HepG2 (cell line): ENCODE measurements around the gene C11orf71. TPM values are rescaled to one million over a fixed set of nuclear protein-coding genes. Genes with fewer than 3 reads are reported as not detected.

Experiments used
- ATF1 ChIP-seq: IDR thresholded peaks from 2 replicates; pipeline ENCODE4 v1.6.1; 2016; ENCODE audit warnings: mild to moderate bottlenecking, control low read depth
- PLRG1 ChIP-seq: fragments of 450-650 bp; conservative IDR thresholded peaks from 2 replicates; pipeline ENCODE4 v1.6.1; 2016
- PPARG ChIP-seq: conservative IDR thresholded peaks from 2 replicates; pipeline ENCODE4 v1.6.1; 2016; ENCODE audit warnings: missing biosample characterization, missing genetic modification reagents
- RFXANK ChIP-seq: IDR thresholded peaks from 2 replicates; pipeline ENCODE4 v1.6.1; 2016
- SMARCE1 ChIP-seq: fragments of 450-650 bp; IDR thresholded peaks from 2 replicates; pipeline ENCODE4 v1.6.1; 2017; ENCODE audit warnings: borderline replicate concordance
- ZMYM3 ChIP-seq: sonication (generic); formaldehyde crosslinking; IDR thresholded peaks from 2 replicates; pipeline ENCODE4 v1.5.1; 2020; ENCODE audit warnings: mild to moderate bottlenecking, missing genetic modification reagents
- ZNF792 ChIP-seq: IDR thresholded peaks from 2 replicates; pipeline ENCODE4 v1.6.1; 2016
- polyA plus RNA-seq, 8 experiments: library from polyadenylated mRNA; depleted of rRNA in 3 of 8; stranded (reverse) in 7 of 8; unstranded in 1 of 8; fragments of >200 nt; fragmentation: Illumina TruSeq in 4 of 8; extraction: Trizol in 4 of 8; gene quantifications; 2 replicates each; pipeline versions ENCODE4 v1.2.1 to v1.2.3, GENCODE V29; 2011 to 2016; ENCODE audit warnings: low read depth in 4 of 8, missing spikeins in 1 of 8, mixed read lengths in 1 of 8; ENCODE audit not compliant: insufficient read depth in 1 of 8
- total RNA-seq, 5 experiments: library from RNA; depleted of rRNA; stranded (reverse); fragments of >200 nt; fragmentation: Illumina TruSeq; extraction: Trizol; gene quantifications; 2 replicates each; pipeline ENCODE4 v1.2.3, GENCODE V29; 2016; ENCODE audit warnings: low read depth in 1 of 5
- TF ChIP-seq, protein P1 (sequence below): sonication (generic); formaldehyde crosslinking; IDR thresholded peaks from 2 replicates; pipeline ENCODE4 v1.5.0; 2020; ENCODE audit warnings: mild to moderate bottlenecking, missing genetic modification reagents, borderline replicate concordance
- TF ChIP-seq, protein P2 (sequence below): sonication (generic); formaldehyde crosslinking; IDR thresholded peaks from 2 replicates; pipeline ENCODE4 v1.8.0; 2022; ENCODE audit warnings: missing genetic modification reagents, mild to moderate bottlenecking, inconsistent platforms, borderline replicate concordance
- TF ChIP-seq, protein P3 (sequence below): sonication (generic); formaldehyde crosslinking; IDR thresholded peaks from 2 replicates; pipeline ENCODE4 v1.4.0; 2020; ENCODE audit warnings: missing genetic modification reagents
- TF ChIP-seq, protein P4 (sequence below): sonication (generic); formaldehyde crosslinking; IDR thresholded peaks from 2 replicates; pipeline ENCODE4 v1.8.1; 2023; ENCODE audit warnings: mild to moderate bottlenecking, missing genetic modification reagents
- TF ChIP-seq, protein P5 (sequence below): sonication (generic); formaldehyde crosslinking; IDR thresholded peaks from 2 replicates; pipeline ENCODE4 v1.8.0; 2022; ENCODE audit warnings: mild to moderate bottlenecking, missing genetic modification reagents, moderate library complexity
- TF ChIP-seq, protein P6 (sequence below): sonication (generic); formaldehyde crosslinking; conservative IDR thresholded peaks from 2 replicates; pipeline ENCODE4 v1.8.1; 2023; ENCODE audit warnings: missing genetic modification reagents

C11orf71 gene
- total and polyA plus RNA-seq, 2 of the 13 experiments (the other 11 are each of a cell fraction or from before 2014, with no cell fraction given), result 7.1 to 7.8 TPM

DNA sequence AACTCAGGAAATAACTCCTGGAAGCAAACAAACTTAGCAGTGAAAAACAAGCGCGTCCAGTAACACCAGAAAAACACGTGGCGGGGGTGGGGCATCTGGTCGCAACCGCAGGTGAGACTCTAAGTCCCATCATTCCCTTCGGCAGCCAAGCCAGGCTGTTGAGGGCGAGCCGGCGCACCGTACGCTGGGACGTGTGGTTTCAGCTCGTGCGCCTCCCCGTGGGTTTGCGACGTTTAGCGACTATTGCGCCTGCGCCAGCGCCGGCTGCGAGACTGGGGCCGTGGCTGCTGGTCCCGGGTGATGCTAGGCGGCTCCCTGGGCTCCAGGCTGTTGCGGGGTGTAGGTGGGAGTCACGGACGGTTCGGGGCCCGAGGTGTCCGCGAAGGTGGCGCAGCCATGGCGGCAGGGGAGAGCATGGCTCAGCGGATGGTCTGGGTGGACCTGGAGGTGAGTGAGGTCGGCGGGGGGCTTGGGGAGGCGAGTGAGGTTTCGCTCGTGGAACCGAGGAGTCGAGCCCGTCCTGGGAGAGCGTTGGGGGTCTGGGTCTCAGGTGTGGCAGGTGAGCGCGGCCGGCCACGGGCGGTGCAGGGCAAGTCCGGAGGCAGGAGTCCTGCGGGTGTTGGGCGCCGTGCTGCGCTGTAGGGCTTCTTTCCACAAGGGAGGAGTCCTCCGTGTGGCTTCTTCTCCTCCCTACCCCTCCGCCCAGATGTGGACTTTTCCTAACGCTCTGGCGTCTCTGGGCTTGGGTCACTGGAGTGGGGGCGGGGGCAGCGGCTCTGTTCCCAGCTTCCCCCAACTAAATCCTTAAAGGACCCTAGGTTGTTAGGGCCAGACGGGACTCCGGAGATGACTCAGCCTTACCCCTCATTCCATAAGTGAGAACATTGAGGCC is 39.2 kb upstream of the C11orf71 start, which contains the start of gene REXO2 (continued):
- TF ChIP-seq, protein P1, sequence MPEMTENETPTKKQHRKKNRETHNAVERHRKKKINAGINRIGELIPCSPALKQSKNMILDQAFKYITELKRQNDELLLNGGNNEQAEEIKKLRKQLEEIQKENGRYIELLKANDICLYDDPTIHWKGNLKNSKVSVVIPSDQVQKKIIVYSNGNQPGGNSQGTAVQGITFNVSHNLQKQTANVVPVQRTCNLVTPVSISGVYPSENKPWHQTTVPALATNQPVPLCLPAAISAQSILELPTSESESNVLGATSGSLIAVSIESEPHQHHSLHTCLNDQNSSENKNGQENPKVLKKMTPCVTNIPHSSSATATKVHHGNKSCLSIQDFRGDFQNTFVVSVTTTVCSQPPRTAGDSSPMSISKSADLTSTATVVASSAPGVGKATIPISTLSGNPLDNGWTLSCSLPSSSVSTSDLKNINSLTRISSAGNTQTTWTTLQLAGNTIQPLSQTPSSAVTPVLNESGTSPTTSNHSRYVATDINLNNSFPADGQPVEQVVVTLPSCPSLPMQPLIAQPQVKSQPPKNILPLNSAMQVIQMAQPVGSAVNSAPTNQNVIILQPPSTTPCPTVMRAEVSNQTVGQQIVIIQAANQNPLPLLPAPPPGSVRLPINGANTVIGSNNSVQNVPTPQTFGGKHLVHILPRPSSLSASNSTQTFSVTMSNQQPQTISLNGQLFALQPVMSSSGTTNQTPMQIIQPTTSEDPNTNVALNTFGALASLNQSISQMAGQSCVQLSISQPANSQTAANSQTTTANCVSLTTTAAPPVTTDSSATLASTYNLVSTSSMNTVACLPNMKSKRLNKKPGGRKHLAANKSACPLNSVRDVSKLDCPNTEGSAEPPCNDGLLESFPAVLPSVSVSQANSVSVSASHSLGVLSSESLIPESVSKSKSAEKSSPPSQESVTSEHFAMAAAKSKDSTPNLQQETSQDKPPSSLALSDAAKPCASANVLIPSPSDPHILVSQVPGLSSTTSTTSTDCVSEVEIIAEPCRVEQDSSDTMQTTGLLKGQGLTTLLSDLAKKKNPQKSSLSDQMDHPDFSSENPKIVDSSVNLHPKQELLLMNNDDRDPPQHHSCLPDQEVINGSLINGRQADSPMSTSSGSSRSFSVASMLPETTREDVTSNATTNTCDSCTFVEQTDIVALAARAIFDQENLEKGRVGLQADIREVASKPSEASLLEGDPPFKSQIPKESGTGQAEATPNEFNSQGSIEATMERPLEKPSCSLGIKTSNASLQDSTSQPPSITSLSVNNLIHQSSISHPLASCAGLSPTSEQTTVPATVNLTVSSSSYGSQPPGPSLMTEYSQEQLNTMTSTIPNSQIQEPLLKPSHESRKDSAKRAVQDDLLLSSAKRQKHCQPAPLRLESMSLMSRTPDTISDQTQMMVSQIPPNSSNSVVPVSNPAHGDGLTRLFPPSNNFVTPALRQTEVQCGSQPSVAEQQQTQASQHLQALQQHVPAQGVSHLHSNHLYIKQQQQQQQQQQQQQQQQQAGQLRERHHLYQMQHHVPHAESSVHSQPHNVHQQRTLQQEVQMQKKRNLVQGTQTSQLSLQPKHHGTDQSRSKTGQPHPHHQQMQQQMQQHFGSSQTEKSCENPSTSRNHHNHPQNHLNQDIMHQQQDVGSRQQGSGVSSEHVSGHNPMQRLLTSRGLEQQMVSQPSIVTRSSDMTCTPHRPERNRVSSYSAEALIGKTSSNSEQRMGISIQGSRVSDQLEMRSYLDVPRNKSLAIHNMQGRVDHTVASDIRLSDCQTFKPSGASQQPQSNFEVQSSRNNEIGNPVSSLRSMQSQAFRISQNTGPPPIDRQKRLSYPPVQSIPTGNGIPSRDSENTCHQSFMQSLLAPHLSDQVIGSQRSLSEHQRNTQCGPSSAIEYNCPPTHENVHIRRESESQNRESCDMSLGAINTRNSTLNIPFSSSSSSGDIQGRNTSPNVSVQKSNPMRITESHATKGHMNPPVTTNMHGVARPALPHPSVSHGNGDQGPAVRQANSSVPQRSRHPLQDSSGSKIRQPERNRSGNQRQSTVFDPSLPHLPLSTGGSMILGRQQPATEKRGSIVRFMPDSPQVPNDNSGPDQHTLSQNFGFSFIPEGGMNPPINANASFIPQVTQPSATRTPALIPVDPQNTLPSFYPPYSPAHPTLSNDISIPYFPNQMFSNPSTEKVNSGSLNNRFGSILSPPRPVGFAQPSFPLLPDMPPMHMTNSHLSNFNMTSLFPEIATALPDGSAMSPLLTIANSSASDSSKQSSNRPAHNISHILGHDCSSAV (CRISPR knock-in tag), result no peak
- TF ChIP-seq PPARG (CRISPR knock-in tag), result no peak; the same call in 1 of the 2 replicates
- TF ChIP-seq, protein P2, sequence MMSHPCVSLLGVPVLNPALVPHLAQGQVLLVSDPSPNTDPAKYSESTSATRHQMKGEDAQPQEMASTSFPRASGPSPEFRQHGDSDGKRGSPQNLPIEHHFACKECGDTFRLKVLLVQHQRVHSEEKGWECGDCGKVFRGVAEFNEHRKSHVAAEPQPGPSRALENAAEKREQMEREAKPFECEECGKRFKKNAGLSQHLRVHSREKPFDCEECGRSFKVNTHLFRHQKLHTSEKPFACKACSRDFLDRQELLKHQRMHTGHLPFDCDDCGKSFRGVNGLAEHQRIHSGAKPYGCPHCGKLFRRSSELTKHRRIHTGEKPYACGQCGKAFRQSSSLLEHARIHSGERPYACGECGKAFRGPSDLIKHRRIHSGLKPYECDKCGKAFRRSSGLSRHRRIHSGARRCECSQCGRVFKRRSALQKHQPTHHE (CRISPR knock-in tag), result 0 out of 2 replicates have a peak, but pooled peaks have one; percentile 49
- TF ChIP-seq, protein P3, sequence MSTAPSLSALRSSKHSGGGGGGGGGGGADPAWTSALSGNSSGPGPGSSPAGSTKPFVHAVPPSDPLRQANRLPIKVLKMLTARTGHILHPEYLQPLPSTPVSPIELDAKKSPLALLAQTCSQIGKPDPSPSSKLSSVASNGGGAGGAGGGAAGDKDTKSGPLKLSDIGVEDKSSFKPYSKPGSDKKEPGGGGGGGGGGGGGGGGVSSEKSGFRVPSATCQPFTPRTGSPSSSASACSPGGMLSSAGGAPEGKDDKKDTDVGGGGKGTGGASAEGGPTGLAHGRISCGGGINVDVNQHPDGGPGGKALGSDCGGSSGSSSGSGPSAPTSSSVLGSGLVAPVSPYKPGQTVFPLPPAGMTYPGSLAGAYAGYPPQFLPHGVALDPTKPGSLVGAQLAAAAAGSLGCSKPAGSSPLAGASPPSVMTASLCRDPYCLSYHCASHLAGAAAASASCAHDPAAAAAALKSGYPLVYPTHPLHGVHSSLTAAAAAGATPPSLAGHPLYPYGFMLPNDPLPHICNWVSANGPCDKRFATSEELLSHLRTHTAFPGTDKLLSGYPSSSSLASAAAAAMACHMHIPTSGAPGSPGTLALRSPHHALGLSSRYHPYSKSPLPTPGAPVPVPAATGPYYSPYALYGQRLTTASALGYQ (CRISPR knock-in tag), result peak; percentile 15; the same call in 1 of the 2 replicates
- TF ChIP-seq, protein P4, sequence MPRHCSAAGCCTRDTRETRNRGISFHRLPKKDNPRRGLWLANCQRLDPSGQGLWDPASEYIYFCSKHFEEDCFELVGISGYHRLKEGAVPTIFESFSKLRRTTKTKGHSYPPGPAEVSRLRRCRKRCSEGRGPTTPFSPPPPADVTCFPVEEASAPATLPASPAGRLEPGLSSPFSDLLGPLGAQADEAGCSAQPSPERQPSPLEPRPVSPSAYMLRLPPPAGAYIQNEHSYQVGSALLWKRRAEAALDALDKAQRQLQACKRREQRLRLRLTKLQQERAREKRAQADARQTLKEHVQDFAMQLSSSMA (CRISPR knock-in tag), result no peak
- TF ChIP-seq SMARCE1, result no peak
- TF ChIP-seq, protein P5, sequence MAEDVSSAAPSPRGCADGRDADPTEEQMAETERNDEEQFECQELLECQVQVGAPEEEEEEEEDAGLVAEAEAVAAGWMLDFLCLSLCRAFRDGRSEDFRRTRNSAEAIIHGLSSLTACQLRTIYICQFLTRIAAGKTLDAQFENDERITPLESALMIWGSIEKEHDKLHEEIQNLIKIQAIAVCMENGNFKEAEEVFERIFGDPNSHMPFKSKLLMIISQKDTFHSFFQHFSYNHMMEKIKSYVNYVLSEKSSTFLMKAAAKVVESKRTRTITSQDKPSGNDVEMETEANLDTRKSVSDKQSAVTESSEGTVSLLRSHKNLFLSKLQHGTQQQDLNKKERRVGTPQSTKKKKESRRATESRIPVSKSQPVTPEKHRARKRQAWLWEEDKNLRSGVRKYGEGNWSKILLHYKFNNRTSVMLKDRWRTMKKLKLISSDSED (CRISPR knock-in tag), result 0 out of 2 replicates have a peak, but pooled peaks have one; percentile 26
- no peak; the same call in 1 of the 2 replicates for TF ChIP-seq ZNF792 (CRISPR knock-in tag)
- no peak for TF ChIP-seq PLRG1
- TF ChIP-seq ATF1 (CRISPR knock-in tag), result no peak
- TF ChIP-seq RFXANK (CRISPR knock-in tag), result no peak
- TF ChIP-seq, protein P6, sequence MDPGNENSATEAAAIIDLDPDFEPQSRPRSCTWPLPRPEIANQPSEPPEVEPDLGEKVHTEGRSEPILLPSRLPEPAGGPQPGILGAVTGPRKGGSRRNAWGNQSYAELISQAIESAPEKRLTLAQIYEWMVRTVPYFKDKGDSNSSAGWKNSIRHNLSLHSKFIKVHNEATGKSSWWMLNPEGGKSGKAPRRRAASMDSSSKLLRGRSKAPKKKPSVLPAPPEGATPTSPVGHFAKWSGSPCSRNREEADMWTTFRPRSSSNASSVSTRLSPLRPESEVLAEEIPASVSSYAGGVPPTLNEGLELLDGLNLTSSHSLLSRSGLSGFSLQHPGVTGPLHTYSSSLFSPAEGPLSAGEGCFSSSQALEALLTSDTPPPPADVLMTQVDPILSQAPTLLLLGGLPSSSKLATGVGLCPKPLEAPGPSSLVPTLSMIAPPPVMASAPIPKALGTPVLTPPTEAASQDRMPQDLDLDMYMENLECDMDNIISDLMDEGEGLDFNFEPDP (CRISPR knock-in tag), result no peak
- TF ChIP-seq ZMYM3 (CRISPR knock-in tag), result 0 out of 2 replicates have a peak, but pooled peaks have one; percentile 10
